Measurements from ENCODE around the gene OR1L6.

GRCh38 chr9:122789256-122790046, 47.3 kb downstream of the OR1L6 start:
- TF ChIP-seq CTCF (CRISPR knock-in tag; IDR thresholded peaks at IDR 0.05), result no peak
- TF ChIP-seq ZNF407 (CRISPR knock-in tag; IDR thresholded peaks at IDR 0.05; ENCODE audit: not compliant biosample characterization), result no peak

Measured in HepG2 (cell line).